SK-N-SH (cell line): ENCODE data around the gene SSR3. TPM values are rescaled to one million over a fixed set of nuclear protein-coding genes. Genes with fewer than 3 reads are reported as not detected.

Experiments
- CTCF ChIA-PET: fragments of 300-600, 350-600 bp; formaldehyde crosslinking; extraction: SDS; loops from one replicate; lab custom pipeline; 2021; lab: Yijun Ruan, JAX
- POLR2A ChIA-PET: fragments of 350-600 bp; sonication (Branson Sonifier 250); formaldehyde crosslinking; extraction: SDS; loops from one replicate; lab custom pipeline; 2020; ENCODE audit warnings: antibody characterized with exemption, inconsistent platforms; lab: Yijun Ruan, JAX
- DNase-seq: peaks from one replicate; pipeline ENCODE4 v3.0.0; 2012
- H2AFZ ChIP-seq: fragments of 200-600 bp; sonication (generic); 2 replicates; pipeline ENCODE4 v1.8.1; 2016; ENCODE audit warnings: antibody characterized with exemption, mild to moderate bottlenecking, low read depth
- H3F3A ChIP-seq: fragments of 200-600 bp; sonication (generic); replicated peaks from 2 replicates; pipeline ENCODE3; 2016; ENCODE audit warnings: antibody characterized with exemption, mild to moderate bottlenecking; ENCODE audit not compliant: insufficient read depth
- H3K27ac ChIP-seq, 2 experiments: fragments of 200-500 bp in 1 of 2; fragments of 200-600 bp in 1 of 2; sonication (Bioruptor generic) in 1 of 2; sonication (generic), shearing (Covaris generic) in 1 of 2; 2 replicates each; pipeline versions ENCODE4 v1.5.1 to v1.6.1; 2014 to 2016; ENCODE audit warnings: low read depth in 2 of 2, inconsistent platforms in 1 of 2, low read length in 1 of 2, mild to moderate bottlenecking in 1 of 2, mixed read lengths in 1 of 2
- H3K27me3 ChIP-seq: fragments of 200-600 bp; sonication (generic), shearing (Covaris generic); 2 replicates; pipeline ENCODE4 v1.6.1; 2016; ENCODE audit warnings: mixed run types; ENCODE audit not compliant: insufficient read depth
- H3K36me3 ChIP-seq, 2 experiments: fragments of 200-500 bp in 1 of 2; fragments of 200-600 bp in 1 of 2; sonication (Bioruptor generic) in 1 of 2; sonication (generic) in 1 of 2; replicated peaks in 1 of 2; 2 replicates each; pipeline versions ENCODE3 to v1.5.1; 2014 to 2016; ENCODE audit warnings: low read length in 1 of 2, mild to moderate bottlenecking in 1 of 2; ENCODE audit not compliant: insufficient read depth in 2 of 2, control insufficient read depth in 1 of 2
- H3K4me1 ChIP-seq, 2 experiments: fragments of 200-500 bp in 1 of 2; fragments of 200-600 bp in 1 of 2; sonication (Bioruptor generic) in 1 of 2; sonication (generic), shearing (Covaris generic) in 1 of 2; 2 replicates each; pipeline versions ENCODE4 v1.5.1 to v1.6.1; 2014 to 2016; ENCODE audit warnings: low read depth in 1 of 2, low read length in 1 of 2, mixed run types in 1 of 2; ENCODE audit not compliant: insufficient read depth in 2 of 2, control insufficient read depth in 1 of 2
- H3K4me2 ChIP-seq: fragments of 200-600 bp; sonication (generic), shearing (Covaris generic); 2 replicates; pipeline ENCODE4 v1.6.1; 2017; ENCODE audit warnings: mixed run types
- H3K4me3 ChIP-seq, 2 experiments: fragments of 200-500 bp in 1 of 2; fragments of 200-600 bp in 1 of 2; sonication (Bioruptor generic) in 1 of 2; sonication (generic), shearing (Covaris generic) in 1 of 2; 2 replicates each; pipeline versions ENCODE4 v1.5.1 to v1.8.1; 2014 to 2016; ENCODE audit warnings: low read depth in 2 of 2, inconsistent platforms in 1 of 2, low read length in 1 of 2, mild to moderate bottlenecking in 1 of 2, mixed read lengths in 1 of 2, moderate library complexity in 1 of 2
- H3K79me2 ChIP-seq: fragments of 200-600 bp; sonication (generic); 2 replicates; pipeline ENCODE4 v1.8.1; 2017; ENCODE audit warnings: mild to moderate bottlenecking; ENCODE audit not compliant: insufficient read depth
- H3K9ac ChIP-seq: fragments of 200-600 bp; sonication (generic); 2 replicates; pipeline ENCODE4 v1.6.1; 2017; ENCODE audit warnings: mixed run types
- H3K9me2 ChIP-seq: fragments of 200-600 bp; sonication (generic); 2 replicates; pipeline ENCODE4 v1.6.1; 2017; ENCODE audit warnings: mixed run types
- H3K9me3 ChIP-seq: fragments of 200-600 bp; sonication (generic); 2 replicates; pipeline ENCODE4 v1.6.1; 2017; ENCODE audit warnings: mixed run types, mild to moderate bottlenecking, moderate library complexity
- H4K20me1 ChIP-seq: fragments of 200-600 bp; sonication (generic); 2 replicates; pipeline ENCODE4 v1.6.1; 2017; ENCODE audit warnings: mild to moderate bottlenecking, mixed run types; ENCODE audit not compliant: insufficient read depth
- CHD2 ChIP-seq: fragments of 150-350 bp; IDR thresholded peaks from 2 replicates; pipeline ENCODE4 v1.6.1; 2018; ENCODE audit warnings: low read length; ENCODE audit not compliant: partially characterized antibody
- ELF1 ChIP-seq: IDR thresholded peaks from 2 replicates; pipeline ENCODE4 v1.4.0; 2012
- EP300 ChIP-seq, 2 experiments: IDR thresholded peaks; 2 replicates each; pipeline versions ENCODE4 v1.4.0 to v1.6.1; 2012; ENCODE audit warnings: borderline replicate concordance in 1 of 2, low read depth in 1 of 2, low read length in 1 of 2
- EZH2phosphoT487 ChIP-seq: fragments of 200-600 bp; sonication (generic); IDR thresholded peaks from 2 replicates; pipeline ENCODE4 v1.6.1; 2017; ENCODE audit warnings: low read depth, mixed run types, mild to moderate bottlenecking, antibody characterized with exemption, moderate library complexity, borderline replicate concordance
- FOXJ3 ChIP-seq: sonication (generic); formaldehyde crosslinking; IDR thresholded peaks from 2 replicates; pipeline ENCODE4 v1.5.1; 2020; ENCODE audit warnings: mild to moderate bottlenecking, missing genetic modification reagents
- FOXM1 ChIP-seq: IDR thresholded peaks from 2 replicates; pipeline ENCODE4 v1.4.0; 2012; ENCODE audit warnings: low read depth, mild to moderate bottlenecking
- GABPA ChIP-seq: IDR thresholded peaks from 2 replicates; pipeline ENCODE4 v1.4.0; 2012; ENCODE audit warnings: low read depth, mild to moderate bottlenecking
- GATA2 ChIP-seq: sonication (generic); formaldehyde crosslinking; IDR thresholded peaks from 2 replicates; pipeline ENCODE4 v1.5.0; 2020; ENCODE audit warnings: mild to moderate bottlenecking, missing genetic modification reagents
- JUND ChIP-seq: IDR thresholded peaks from 2 replicates; pipeline ENCODE4 v1.4.0; 2012
- MXI1 ChIP-seq: IDR thresholded peaks from 2 replicates; pipeline ENCODE4 v1.6.1; 2012; ENCODE audit warnings: mild to moderate bottlenecking, low read depth, low read length, improper control_type of control experiment
- POLR2AphosphoS5 ChIP-seq: IDR thresholded peaks from 2 replicates; pipeline ENCODE4 v1.6.1; 2012; ENCODE audit warnings: low read depth, low read length
- RAD21 ChIP-seq: IDR thresholded peaks from 2 replicates; pipeline ENCODE4 v1.6.1; 2012; ENCODE audit warnings: mild to moderate bottlenecking, low read length
- RCOR1 ChIP-seq: fragments of 150-350 bp; IDR thresholded peaks from 2 replicates; pipeline ENCODE4 v1.6.1; 2017; ENCODE audit warnings: antibody characterized with exemption, low read length
- RXRA ChIP-seq: IDR thresholded peaks from 2 replicates; pipeline ENCODE4 v1.4.0; 2012; ENCODE audit warnings: low read depth, mild to moderate bottlenecking, borderline replicate concordance
- SMC3 ChIP-seq: IDR thresholded peaks from 2 replicates; pipeline ENCODE4 v1.6.1; 2012; ENCODE audit warnings: low read depth, low read length, improper control_type of control experiment
- TAF1 ChIP-seq: IDR thresholded peaks from 2 replicates; pipeline ENCODE4 v1.6.1; 2012; ENCODE audit warnings: low read depth, mild to moderate bottlenecking, low read length, moderate library complexity, borderline replicate concordance
- TCF12 ChIP-seq: IDR thresholded peaks from 2 replicates; pipeline ENCODE4 v1.4.0; 2012
- TEAD4 ChIP-seq: IDR thresholded peaks from 2 replicates; pipeline ENCODE4 v1.4.0; 2012; ENCODE audit warnings: mild to moderate bottlenecking, borderline replicate concordance; ENCODE audit not compliant: insufficient read depth
- YY1 ChIP-seq: IDR thresholded peaks from 2 replicates; pipeline ENCODE4 v1.4.0; 2012; ENCODE audit warnings: low read depth, mild to moderate bottlenecking
- WGBS: methylation state at CpG from one replicate; pipeline ENCODE4 v1.1.6; 2017; ENCODE audit warnings: low lambda C conversion rate; 5-methylcytosine and 5-hydroxymethylcytosine counted together
- polyA plus RNA-seq, 3 experiments: library from polyadenylated mRNA; depleted of rRNA; stranded (reverse); fragments of >200 nt; gene quantifications; 2 replicates each; pipeline ENCODE4 v1.2.3, GENCODE V29; 2012
- TF ChIP-seq, protein P1 (sequence below): IDR thresholded peaks from 2 replicates; pipeline ENCODE4 v1.4.0; 2012; ENCODE audit warnings: low read depth, borderline replicate concordance
- TF ChIP-seq, protein P2 (sequence below): fragments of 200-600 bp; sonication (generic); IDR thresholded peaks from 2 replicates; pipeline ENCODE4 v1.6.1; 2017; ENCODE audit warnings: antibody characterized with exemption, mild to moderate bottlenecking, moderate library complexity
- TF ChIP-seq, protein P3 (sequence below): IDR thresholded peaks from 2 replicates; pipeline ENCODE4 v1.4.0; 2012; ENCODE audit warnings: low read depth
- TF ChIP-seq, protein P4 (sequence below): IDR thresholded peaks from 2 replicates; pipeline ENCODE4; 2012
- TF ChIP-seq, protein P5 (sequence below): fragments of 150-350 bp; IDR thresholded peaks from 2 replicates; pipeline ENCODE4 v1.6.1; 2016; ENCODE audit warnings: mild to moderate bottlenecking, low read depth, low read length
- TF ChIP-seq, protein P6 (sequence below): fragments of 150-350 bp; IDR thresholded peaks from 2 replicates; pipeline ENCODE4 v1.6.1; 2017; ENCODE audit warnings: antibody characterized with exemption, low read length, low read depth, borderline replicate concordance

The SSR3 gene
- polyA plus RNA-seq (2012; rRNA removed) = 61.7 and 96.1 TPM in 2 replicates
- polyA plus RNA-seq (2012; cell fraction: cytosol; rRNA removed) = 90.3 and 92.1 TPM in 2 replicates
- polyA plus RNA-seq (2012; cell fraction: nucleus; rRNA removed) = 17.1 and 47.6 TPM in 2 replicates

DNA sequence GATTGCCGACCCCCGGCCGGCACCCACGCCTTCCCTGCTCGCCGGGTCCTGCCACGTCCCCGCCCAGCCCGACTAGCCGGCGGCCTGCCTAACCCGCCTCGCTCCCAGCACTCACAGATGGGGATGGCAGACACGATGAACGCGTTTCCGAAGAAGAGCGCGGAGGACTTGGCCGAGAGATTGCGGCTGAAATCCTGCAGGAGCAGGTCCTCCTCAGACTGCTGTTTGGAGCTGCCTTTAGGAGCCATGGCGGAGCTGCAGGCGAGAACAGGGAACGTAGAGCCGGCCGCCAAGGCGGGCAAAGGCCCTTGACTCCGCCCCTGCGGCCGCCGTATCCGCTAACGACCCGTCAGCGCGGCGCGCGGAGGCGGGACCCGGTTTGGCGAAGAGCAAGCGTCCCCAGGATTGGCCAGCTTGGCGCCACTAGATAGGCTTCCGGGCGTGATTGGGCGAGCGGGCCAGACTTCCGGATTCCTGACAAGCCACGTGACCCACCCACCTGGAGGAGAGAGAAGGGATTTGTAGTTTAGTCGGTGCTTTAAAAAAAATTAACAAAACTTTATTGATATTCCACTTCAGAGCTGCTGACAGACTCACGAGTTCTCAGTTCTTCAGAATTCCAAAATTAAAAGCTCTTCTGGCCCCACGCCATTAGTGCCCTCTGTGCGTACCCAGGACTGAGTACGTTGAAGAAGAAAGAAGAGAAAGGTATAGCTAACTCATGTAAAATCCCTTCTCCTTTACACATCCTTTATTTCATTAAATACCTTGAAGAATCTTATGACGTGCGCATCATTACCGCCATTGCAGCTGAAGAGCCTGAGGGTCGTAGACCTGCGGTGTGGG lies at the start of gene SSR3:
Gene SSR3, minus strand, starts transcription at position 276 of the 846 bp plus-strand sequence. Its CDS starts 28 bp downstream, at position 248.
- Histone ChIP-seq H3K4me1 (peaks cover 25 to 31% of the 10 kb centered on the region in 2 experiments), H3K9ac (peak within 1 kb of the TSS; percentile 96), H3K4me3 (peak within 1 kb of the TSS; percentile 92 to 94), H2AFZ (peak within 1 kb of the TSS; percentile 97), H3F3A (peaks cover 30% of the 10 kb centered on the region), H4K20me1 (no peaks in the 10 kb centered on the region), H3K27ac (peak within 1 kb of the TSS; percentile 89 to 94), H3K36me3 (peaks cover 22 to 27% of the 10 kb centered on the region in 2 experiments), H3K9me2 (no peaks in the 10 kb centered on the region), H3K79me2 (peaks cover 49% of the 10 kb centered on the region), H3K4me2 (peak within 1 kb of the TSS; percentile 78), H3K27me3 (no peaks in the 10 kb centered on the region), H3K9me3 (no peaks in the 10 kb centered on the region)
- ChIA-PET POLR2A (interaction anchor here (0.7 to 2.1 kb wide), 2 partner anchors 11 to 534 kb away, joined by 3 to 16 read pairs; no protein-coding TSS in a partner anchor), CTCF (interaction anchor here (0.6 to 2.5 kb wide), 15 partner anchors 9 to 582 kb away, joined by 3 to 19 read pairs (median 4); partner anchors contain the start of gene TIPARP)
- 3% methylated on average over 36 of the region's 60 CpGs for WGBS
- peak; percentile 92 for DNase-seq
- TF ChIP-seq MXI1 (peak; percentile 78; the same call in 1 of the 2 replicates), GABPA (peak; percentile 85), RCOR1 (peak; percentile 38; the same call in 1 of the 2 replicates), EZH2phosphoT487 (no peak), POLR2AphosphoS5 (peak; percentile 95), FOXJ3 (CRISPR knock-in tag) (peak; percentile 52; the same call in 1 of the 2 replicates), TAF1 (peak; percentile 89), FOXM1 (no peak), JUND (0 out of 2 replicates have a peak, but pooled peaks have one; percentile 12), ELF1 (peak; percentile 100), RXRA (no peak), YY1 (peak; percentile 89), CHD2 (peak; percentile 91), SMC3 (no peak; the same call in 1 of the 2 replicates), GATA2 (no peak), RAD21 (no peak), TCF12 (peak; percentile 43; the same call in 1 of the 2 replicates), EP300 (IDR thresholded peaks at IDR 0.05; ENCODE audit: borderline replicate concordance in 1 of 2, low read depth in 1 of 2, low read length in 1 of 2) (peak in 1 of 2 experiments; percentile 27; a peak in 1 of 4 replicates), TEAD4 (peak; percentile 77; the same call in 1 of the 2 replicates)
- TF ChIP-seq, protein P1, sequence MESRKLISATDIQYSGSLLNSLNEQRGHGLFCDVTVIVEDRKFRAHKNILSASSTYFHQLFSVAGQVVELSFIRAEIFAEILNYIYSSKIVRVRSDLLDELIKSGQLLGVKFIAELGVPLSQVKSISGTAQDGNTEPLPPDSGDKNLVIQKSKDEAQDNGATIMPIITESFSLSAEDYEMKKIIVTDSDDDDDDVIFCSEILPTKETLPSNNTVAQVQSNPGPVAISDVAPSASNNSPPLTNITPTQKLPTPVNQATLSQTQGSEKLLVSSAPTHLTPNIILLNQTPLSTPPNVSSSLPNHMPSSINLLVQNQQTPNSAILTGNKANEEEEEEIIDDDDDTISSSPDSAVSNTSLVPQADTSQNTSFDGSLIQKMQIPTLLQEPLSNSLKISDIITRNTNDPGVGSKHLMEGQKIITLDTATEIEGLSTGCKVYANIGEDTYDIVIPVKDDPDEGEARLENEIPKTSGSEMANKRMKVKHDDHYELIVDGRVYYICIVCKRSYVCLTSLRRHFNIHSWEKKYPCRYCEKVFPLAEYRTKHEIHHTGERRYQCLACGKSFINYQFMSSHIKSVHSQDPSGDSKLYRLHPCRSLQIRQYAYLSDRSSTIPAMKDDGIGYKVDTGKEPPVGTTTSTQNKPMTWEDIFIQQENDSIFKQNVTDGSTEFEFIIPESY = no peak
- TF ChIP-seq, protein P2, sequence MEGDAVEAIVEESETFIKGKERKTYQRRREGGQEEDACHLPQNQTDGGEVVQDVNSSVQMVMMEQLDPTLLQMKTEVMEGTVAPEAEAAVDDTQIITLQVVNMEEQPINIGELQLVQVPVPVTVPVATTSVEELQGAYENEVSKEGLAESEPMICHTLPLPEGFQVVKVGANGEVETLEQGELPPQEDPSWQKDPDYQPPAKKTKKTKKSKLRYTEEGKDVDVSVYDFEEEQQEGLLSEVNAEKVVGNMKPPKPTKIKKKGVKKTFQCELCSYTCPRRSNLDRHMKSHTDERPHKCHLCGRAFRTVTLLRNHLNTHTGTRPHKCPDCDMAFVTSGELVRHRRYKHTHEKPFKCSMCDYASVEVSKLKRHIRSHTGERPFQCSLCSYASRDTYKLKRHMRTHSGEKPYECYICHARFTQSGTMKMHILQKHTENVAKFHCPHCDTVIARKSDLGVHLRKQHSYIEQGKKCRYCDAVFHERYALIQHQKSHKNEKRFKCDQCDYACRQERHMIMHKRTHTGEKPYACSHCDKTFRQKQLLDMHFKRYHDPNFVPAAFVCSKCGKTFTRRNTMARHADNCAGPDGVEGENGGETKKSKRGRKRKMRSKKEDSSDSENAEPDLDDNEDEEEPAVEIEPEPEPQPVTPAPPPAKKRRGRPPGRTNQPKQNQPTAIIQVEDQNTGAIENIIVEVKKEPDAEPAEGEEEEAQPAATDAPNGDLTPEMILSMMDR = no peak
- TF ChIP-seq, protein P3, sequence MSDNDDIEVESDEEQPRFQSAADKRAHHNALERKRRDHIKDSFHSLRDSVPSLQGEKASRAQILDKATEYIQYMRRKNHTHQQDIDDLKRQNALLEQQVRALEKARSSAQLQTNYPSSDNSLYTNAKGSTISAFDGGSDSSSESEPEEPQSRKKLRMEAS = peak; percentile 30; the same call in 1 of the 2 replicates
- TF ChIP-seq, protein P4, sequence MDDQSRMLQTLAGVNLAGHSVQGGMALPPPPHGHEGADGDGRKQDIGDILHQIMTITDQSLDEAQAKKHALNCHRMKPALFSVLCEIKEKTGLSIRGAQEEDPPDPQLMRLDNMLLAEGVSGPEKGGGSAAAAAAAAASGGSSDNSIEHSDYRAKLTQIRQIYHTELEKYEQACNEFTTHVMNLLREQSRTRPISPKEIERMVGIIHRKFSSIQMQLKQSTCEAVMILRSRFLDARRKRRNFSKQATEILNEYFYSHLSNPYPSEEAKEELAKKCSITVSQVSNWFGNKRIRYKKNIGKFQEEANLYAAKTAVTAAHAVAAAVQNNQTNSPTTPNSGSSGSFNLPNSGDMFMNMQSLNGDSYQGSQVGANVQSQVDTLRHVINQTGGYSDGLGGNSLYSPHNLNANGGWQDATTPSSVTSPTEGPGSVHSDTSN = peak; percentile 64
- TF ChIP-seq, protein P5, sequence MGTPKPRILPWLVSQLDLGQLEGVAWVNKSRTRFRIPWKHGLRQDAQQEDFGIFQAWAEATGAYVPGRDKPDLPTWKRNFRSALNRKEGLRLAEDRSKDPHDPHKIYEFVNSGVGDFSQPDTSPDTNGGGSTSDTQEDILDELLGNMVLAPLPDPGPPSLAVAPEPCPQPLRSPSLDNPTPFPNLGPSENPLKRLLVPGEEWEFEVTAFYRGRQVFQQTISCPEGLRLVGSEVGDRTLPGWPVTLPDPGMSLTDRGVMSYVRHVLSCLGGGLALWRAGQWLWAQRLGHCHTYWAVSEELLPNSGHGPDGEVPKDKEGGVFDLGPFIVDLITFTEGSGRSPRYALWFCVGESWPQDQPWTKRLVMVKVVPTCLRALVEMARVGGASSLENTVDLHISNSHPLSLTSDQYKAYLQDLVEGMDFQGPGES = peak; percentile 78
- TF ChIP-seq, protein P6, sequence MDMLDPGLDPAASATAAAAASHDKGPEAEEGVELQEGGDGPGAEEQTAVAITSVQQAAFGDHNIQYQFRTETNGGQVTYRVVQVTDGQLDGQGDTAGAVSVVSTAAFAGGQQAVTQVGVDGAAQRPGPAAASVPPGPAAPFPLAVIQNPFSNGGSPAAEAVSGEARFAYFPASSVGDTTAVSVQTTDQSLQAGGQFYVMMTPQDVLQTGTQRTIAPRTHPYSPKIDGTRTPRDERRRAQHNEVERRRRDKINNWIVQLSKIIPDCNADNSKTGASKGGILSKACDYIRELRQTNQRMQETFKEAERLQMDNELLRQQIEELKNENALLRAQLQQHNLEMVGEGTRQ = peak; percentile 90
